Ishikawa (cell line): ENCODE data around the gene SSR3.

Source experiments
- CEBPB ChIP-seq: IDR thresholded peaks from 2 replicates; pipeline ENCODE4 v1.6.1; 2012
- CREB1 ChIP-seq: IDR thresholded peaks from 2 replicates; pipeline ENCODE4 v1.6.1; 2012; ENCODE audit warnings: low read depth
- REST ChIP-seq: IDR thresholded peaks from 2 replicates; pipeline ENCODE4 v1.6.1; 2012; ENCODE audit warnings: low read depth, mild to moderate bottlenecking
- TAF1 ChIP-seq: IDR thresholded peaks from 2 replicates; pipeline ENCODE4 v1.6.1; 2012; ENCODE audit warnings: low read depth, mild to moderate bottlenecking
- TCF12 ChIP-seq: IDR thresholded peaks from 2 replicates; pipeline ENCODE4 v1.6.1; 2012; ENCODE audit warnings: low read depth

GRCh38 chr3:156586905-156587759 is 32.2 kb upstream of the SSR3 start:
- TF ChIP-seq TAF1 (no peak), CEBPB (no peak), CREB1 (no peak), REST (no peak), TCF12 (no peak)
